ENCODE data around the gene ZNF536.

DNA sequence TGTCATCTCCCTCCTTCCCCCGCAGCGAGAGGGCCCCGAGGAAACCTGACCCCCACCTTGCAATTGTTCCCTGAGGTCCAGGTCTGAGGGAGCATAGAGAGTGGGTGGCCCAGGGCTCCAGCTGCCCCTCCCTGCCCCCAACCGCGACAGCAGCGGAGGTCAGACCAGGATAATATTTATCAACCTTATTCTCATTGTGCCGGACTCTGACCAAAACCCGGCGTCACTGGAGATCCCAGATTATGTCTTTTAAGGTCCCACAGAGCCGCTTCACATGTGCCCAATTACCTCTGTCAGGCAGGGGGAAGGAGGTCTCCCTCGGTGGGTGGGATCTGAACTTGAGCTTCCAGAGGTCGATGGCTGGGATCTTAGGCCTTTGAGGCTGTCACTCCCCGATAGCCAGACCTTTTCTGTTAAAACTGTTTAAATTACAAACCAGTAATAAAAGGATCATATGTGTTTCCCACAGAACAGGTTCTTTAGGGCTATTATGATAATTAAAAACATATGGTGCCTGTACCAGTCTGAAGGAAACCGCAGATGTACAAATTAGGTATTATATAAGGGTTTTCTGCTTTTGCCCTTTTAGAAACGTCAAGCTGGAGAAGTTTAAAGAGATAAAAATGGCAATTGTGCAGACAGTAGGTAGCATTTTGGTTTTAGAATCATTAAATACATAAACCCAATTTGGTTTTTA is 195.5 kb downstream of the ZNF536 start:
- no peak for TF ChIP-seq CTCF (IDR thresholded peaks at IDR 0.05; ENCODE audit: insufficient read depth, low read depth, low read length)
- TF ChIP-seq EZH2 (IDR thresholded peaks at IDR 0.05; ENCODE audit: insufficient read depth, low read length): no peak

Measured in astrocyte (in vitro differentiated cells and primary cell).